ENCODE measurements around the gene OR51F2.
"Not testable (repeated sequence)": the region's sequence is repeated elsewhere in the genome, so short reads cannot be mapped to it uniquely, and the experiment has no call there.

Gene OR51F2, protein sequence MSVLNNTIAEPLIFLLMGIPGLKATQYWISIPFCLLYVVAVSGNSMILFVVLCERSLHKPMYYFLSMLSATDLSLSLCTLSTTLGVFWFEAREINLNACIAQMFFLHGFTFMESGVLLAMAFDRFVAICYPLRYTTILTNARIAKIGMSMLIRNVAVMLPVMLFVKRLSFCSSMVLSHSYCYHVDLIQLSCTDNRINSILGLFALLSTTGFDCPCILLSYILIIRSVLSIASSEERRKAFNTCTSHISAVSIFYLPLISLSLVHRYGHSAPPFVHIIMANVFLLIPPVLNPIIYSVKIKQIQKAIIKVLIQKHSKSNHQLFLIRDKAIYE

DNA sequence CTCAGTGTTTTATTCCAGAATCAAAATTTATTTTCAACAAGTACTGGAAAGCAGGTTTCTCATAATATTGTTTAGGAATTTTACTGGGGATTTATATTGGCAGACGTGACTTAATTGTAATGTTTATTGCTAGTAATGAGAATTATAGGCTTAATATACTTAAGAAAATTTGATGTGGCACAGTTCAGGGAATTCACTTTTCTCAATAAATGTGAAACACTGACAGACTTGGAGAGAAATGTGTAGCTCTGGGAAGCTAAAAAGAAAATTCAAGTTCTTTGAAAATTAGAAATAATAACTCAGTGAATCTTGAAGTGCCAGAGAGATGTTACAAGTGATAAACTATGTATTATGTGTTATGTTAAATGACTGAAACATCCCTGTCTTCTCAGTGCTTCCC, at the start of gene OR51F2:
OR51F2 (plus strand) TSS at position 301 of the 400 bp plus-strand sequence. CDS start 101 bp downstream, outside the sequence.
- DNase-seq (ENCODE audit: low spot score) = no peak

DNA sequence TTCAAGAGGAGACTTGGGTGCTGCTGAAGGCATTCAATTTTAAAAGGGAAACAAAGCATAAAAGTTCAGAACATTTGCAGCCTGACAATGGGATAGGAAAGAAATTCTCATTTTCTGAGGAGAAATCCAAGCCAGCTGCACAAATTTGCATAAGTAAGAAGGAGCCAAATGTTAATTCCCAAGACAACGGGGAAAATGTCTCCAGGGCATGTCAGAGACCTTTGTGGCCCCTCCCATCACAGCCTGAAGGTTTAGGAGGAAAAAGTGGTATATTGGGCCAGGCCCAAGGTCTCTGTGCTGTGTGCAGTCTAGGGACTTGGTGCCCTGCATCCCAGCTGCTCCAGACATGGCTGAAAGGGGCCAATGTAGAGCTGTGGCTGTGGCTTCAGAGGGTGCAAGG, 38.7 kb upstream of the OR51F2 start:
- DNase-seq (ENCODE audit: low spot score) = no peak

DNA sequence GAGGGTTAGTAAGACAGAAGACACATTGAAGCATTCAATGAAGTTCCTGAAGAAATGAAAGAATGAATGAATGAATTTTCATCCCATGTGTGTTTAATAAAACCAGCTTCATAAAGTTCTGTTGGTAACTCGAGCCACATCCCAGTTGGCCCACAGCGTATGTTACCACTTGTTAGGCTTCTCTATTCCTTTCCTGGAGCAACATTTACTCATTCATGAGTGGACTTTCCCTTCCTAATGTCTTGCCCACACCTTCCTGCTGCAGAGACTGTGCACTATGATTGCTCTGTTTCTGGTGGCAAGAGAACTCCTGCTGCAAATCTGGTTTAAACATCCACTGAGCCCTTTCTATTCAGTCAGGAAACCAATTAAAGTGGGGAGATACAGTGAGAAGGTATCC, 23.9 kb upstream of the OR51F2 start:
- no peak for DNase-seq (ENCODE audit: low spot score)

DNA sequence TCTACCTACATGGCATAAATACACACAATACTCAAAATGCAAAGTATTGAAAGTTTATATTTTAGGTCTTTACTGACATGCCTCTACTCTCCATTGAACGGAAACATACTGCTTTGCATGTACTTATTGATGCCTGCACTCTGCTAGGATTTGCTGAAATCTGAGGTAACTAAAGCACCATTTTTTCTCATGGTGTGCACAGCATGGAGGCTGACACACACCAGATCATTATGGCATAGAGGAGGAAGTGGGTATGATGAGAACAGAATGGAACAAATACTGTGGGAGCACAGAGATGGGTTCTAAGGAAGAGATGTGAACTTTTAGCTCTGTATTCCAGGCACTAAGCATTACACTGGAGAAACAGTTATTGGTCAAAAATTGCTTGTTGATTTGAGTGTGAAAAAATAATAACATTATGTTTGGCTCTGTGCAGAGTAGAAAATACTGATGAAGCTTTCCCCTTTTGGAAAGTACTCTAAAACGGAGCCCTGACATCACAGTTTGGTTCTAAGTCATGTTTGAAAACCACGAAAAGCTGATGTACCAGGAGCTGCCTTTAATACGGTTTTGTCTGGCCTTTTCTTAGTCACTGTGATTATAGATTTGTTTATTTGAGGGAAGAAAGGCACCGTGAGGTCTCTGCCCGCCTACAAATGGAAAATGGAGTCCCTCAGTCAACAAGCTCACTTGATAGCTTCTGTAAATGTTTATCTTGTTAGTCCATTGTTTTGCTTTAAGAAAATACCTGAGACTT, 22.5 kb upstream of the OR51F2 start:
- DNase-seq (ENCODE audit: low spot score) = no peak

DNA sequence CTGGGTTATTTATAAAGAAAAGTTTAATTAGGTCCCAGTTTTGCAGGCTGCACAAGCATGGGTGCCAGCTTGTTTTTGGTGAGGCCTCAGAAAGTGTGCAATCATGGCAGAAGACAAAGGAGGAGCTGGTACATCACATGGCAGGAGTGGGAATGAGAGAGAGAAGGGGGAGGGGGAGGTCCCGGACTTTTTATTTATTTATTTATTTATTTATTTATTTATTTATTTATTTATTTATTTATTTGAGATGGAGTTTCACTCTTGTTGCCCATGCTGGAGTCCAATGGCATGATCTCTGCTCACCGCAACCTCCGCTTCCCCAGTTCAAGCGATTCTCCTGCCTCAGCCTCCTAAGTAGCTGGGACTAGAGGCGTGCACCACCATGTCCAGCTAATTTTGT, 19.8 kb upstream of the OR51F2 start:
- not testable (repeated sequence) for DNase-seq (ENCODE audit: low spot score)

DNA sequence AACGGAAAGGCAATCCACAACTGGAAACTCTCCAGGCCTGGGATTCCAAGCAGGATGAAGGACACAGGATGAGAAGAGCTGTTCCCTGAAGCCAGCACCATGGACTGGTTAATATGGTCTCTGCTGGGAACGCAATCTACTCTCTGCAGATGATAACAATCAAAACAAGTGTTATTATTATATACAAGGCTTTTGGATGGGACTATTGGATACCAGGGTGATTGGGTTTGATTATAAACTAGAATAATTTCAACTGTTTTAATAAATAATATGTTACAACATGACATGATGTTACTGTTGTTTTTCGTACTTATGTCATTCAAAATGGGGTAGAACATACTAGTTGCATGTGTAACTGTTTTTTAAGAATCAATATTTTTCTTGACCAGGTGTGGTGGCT, 16.8 kb upstream of the OR51F2 start, which contains the start of gene OR52R1:
OR52R1 (minus strand) TSS at position 101 of the 400 bp plus-strand sequence; CDS start at position 101, 0 bp downstream.
- no peak for DNase-seq (ENCODE audit: low spot score)

DNA sequence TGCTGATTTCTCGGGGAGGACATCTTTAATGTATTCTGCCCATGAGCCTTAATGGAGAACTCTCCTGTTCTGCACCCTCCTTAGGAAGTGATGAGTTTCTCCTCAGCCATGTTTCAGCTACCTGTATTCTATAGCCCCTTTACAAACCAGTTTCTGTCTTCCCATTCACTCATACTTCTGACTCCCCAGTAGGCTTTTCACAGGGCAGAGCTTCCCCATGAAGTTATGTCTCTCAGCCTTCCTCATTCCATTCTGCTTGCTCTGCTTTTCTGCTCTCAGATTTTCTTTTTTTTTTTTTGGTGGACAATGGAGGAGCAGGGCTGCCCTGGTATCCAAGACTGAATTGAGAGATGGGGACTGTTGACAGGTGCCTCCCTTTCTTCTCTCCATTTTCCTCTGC, 12.6 kb upstream of the OR51F2 start:
- no peak for DNase-seq (ENCODE audit: low spot score)

DNA sequence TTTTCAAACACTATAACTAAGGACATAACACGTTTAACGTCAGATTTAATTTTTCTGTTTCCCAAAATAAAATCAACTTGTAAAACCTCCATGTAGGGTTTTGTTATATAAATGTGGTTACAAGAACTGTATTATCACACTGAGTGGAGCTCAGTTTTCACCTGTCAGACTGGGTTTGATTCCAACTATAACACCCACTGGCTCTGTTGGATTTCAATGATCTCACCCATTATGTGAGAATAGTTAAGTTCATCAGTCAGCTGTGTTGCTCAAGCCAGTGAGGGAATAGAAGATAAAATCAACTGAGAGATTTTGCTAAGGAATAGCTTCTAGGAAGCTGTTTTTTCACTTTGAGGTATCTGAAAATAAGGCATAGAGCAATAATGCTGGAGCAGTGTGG, 11.9 kb upstream of the OR51F2 start:
- DNase-seq (ENCODE audit: low spot score) = no peak

DNA sequence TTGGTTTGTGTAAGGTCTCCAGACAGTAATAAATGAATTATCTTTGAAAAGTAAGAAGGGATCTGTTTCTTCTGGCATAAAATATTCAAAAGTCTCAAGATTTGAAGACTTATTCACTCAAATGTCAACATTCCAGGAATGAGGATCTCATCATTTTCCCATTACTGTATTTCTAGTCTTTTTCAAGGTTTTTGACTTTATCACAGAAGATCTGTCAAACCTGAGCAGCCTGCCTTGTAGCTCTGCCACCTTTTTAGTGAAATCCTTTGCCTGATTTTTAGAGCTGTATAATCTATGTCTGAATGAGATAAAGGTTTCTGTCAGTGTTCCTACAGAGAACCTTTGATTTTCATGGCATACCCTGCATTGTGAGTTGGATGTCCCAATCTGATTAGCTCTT, 4.0 kb downstream of the OR51F2 start:
- no peak for DNase-seq (ENCODE audit: low spot score)

DNA sequence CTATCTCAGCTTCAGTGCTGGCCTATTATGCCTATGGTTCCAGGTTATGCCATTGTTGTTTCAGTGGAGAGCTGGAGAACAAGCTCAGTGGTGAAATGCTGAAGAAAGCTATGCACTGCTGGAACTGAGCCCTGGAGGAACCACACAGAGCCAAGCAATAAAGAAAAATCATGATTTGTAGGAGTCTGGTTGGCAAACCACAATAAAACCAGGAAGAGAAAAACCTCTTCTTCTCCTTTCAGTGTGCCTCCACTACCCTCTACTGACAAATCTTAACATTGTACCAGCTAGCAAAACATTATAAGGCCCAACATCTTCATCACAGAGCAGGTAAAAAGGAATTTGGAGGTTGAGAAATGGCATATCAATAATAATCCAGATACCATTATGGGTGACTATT, 5.3 kb downstream of the OR51F2 start:
- DNase-seq (ENCODE audit: low spot score) = no peak

DNA sequence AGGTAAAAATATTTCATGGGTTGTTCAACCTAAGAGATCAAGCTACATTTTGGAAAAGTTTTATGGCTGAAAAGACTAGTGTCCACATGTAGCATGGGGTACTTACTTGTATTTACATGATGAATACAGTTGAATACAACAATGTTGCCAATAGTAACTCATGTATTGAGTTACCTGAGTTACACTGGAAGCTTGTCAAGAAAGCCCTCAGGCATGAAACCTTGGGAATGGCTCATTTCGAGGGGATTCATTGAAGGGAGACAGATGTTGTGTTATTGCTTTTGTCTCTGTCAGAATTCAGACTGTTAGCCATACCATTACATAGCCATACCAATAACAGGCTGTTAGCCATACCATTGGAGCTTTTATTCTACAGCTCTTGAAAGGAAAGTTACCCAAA, 9.2 kb downstream of the OR51F2 start:
- DNase-seq (ENCODE audit: low spot score) = no peak

DNA sequence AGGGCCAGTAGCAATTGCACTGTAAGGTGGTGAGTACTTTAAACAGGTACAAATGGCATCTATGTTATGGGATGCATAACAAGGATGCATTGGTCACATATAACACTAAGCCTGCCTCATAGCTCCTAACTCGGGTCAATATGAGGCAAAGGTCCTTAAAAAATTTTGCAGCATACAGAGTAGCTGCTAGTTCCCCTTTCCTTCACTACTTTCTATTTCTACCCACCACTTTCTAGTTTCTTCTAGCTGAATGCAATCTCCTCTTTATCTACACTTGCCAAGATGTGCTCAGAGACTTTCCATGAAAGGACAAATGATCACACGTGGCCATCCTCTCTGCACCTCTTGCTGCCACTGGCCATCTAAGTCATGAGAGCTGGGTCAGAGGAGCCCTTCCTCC, 9.8 kb downstream of the OR51F2 start:
- no peak for DNase-seq (ENCODE audit: low spot score)

DNA sequence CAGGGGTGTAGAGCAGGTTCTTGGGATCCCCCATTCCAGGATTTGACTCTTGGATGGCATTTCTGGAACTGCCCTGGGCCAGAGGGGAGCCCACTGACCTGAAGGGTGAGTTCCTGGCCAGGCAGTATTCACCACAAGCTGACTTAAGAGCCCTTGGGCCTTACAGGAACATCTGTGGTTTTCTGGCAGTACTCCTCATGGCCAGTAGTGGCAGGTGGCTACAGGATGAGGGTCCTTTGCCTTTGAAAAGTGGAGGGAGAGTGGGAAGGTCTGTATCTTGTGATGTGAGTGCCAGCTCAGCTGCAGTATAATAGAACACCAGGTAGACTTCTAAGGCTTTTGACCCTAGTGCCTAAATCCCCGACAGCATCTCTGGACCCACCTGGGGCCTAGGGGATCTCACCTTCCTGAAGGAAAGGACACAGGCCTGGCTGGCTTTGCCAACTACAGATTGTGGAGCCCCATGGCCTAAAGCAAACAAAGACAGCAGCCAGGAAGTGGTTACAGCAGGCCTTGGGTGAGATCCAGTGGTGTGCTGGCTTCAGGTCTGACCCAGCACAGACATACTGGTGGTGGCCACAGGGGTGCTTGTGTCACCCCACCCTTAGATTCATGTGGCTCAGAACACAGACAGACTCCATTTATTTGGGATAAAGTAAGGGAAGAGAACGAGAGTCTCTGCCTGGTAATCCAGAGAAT, 18.9 kb downstream of the OR51F2 start:
- no peak for DNase-seq (ENCODE audit: low spot score)

DNA sequence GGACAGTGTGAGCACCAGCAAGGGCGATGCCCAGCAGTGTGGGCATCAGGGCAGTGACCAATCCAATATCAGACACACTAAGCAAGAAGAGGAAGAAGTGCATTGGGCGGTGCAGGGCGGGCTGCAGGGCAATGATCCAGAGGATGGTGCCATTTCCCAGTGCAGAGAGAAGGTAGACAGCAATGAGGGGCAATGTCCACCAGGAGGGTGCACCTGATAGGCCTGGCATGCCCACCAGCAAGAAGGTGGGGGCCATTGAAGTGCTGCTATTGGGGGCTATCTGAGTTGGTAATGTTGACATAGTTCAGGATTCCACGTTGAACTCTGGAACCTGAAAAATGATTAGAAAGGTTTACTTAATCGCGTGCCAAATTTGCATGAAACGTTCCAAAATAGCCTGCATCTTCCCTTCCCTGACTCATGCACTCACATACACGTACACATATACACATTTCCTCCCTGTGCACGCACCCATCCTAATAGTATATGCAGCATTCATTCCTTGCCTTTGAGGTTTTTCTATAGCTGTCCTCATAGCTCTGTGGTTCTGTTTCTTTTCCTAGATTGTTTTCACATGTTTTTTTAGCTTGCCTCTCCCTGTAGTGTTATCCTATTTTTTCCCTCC, 27.9 kb downstream of the OR51F2 start, which contains the start of gene OR51S1:
OR51S1 (minus strand) TSS at position 301 of the 625 bp plus-strand sequence; CDS start at position 301, 0 bp downstream.
- DNase-seq (ENCODE audit: low spot score) = no peak

DNA sequence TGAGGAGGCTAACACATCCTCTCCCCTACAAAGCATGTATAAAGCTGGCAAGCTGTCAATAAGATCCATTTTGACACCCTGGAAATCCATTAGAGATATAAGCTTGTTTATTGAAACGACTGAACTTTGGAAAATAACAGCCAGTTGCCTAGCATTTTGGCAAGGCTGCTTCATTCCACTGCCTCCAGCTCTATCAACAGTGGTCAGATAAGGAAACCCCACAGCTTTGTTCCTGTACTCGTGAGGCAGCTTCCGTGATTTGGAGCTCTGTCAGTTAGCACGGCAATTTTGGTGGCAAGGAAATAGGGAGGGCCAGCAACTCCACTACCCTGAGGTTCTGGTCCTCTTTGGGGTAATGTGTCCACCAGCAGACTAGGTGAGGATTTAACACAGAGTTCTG, 29.9 kb downstream of the OR51F2 start:
- DNase-seq (ENCODE audit: low spot score) = no peak

DNA sequence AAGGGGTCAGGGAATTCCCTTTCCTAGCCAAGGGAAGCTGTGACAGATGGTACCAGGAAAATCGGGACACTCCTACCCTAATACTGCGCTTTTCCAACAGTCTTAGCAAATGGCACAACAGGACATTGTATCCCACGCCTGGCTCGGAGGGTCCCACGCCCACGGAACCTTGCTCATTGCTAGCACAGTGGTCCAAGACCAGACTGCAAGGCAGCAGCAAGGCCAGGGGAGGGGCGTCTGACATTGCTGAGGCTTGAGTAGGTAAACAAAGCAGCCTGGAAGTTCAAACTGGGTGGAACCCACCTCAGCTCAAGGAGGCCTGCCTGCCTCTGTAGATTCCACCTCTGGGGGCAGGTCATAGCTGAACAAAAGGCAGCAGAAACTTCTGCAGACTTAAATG, 33.2 kb downstream of the OR51F2 start:
- not testable (repeated sequence) for DNase-seq (ENCODE audit: low spot score)

DNA sequence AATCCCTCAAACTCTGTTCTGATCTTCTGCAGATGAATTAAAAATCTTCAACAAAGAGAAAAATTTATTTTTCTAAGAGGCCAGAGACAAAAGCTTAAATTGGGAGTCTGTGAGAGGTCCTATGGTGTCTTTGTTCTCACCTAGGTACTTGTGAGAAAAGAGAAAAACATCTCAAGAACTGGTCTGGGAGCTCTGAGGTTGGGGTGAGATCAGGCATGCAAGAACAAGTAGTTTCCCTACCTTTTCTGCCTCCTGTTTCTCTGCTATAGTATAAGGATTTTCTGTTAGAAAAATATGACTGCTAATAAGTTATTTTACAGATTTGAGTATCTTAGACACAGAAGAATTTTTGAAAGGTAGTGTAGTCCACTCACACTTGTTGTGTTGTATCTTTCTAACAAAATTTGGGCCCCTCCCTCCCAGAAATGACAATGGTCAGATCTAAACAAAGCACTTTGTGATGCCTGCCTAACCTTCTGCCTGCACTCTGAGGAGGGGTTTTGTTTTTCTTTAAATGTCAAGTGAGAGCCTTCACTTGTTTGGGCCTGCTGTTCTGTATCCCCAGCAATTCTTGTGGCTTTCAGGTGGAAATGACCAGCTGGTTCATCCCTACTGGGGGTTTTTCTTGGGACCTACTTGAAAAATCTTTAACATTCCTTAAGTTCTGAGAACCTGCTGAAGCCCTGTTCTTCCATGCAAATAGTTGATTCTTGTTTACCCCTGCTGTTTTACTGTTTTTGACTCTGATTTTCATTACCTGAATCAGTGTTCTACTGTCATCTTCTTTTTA, 41.5 kb downstream of the OR51F2 start:
- DNase-seq (ENCODE audit: low spot score) = peak; percentile 22

DNA sequence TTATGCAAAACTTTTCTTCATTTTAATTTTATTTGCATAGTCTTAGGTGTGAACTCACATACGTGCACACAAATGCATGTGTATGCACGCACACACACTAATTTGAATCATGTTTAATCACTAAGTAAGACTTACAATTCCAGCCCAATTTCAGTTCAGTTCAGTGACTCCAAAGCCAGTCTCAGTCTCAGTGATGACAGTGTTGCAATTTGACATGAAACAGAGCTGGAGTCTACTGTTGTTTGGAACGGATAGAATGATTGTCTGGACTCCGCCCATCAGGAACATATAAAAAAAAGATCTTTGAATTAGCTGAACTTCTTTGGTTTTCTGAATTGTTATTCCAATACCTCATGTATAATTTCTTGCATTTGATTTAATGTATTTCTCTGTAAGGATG, 42.8 kb downstream of the OR51F2 start:
- no peak for DNase-seq (ENCODE audit: low spot score)

DNA sequence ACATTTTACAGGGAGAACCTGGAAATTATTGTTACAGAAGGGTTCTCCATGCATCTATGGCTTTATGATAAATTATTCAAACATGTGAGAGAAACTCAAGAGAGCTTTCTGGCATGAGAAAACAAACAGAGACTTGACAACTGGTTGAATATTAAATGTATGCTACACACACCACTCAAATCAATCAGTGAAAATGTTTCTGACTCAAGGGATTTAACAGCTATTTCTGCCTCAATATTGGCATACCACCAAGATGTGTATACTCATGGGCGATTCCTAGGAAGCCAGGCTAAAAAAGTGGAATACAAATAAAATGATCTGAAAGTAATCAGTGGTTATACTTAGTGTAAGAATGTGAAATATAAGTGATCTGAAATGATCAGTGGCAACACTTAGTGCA, 44.7 kb downstream of the OR51F2 start:
- no peak for DNase-seq (ENCODE audit: low spot score)

All from iPS-NIHi11 (cell line).